Measurements from ENCODE around the gene FEM1B.

- no peak for TF ChIP-seq POLR2A (IDR thresholded peaks at IDR 0.05; ENCODE audit: control extremely low read depth in 1 of 2, low read depth in 2 of 2, low read length in 2 of 2)
- TF ChIP-seq USF2 (IDR thresholded peaks at IDR 0.05; ENCODE audit: low read length): no peak
- TF ChIP-seq MAFK (IDR thresholded peaks at IDR 0.05; ENCODE audit: low read depth, low read length): no peak
- no peak for TF ChIP-seq CTCF (IDR thresholded peaks at IDR 0.05; ENCODE audit: control extremely low read depth in 1 of 3, insufficient read depth in 1 of 3, low read depth in 1 of 3, low read length in 3 of 3)
- TF ChIP-seq CBX8 (IDR thresholded peaks at IDR 0.05; ENCODE audit: borderline replicate concordance, low read depth, low read length): no peak
- no peak for TF ChIP-seq CEBPB (IDR thresholded peaks at IDR 0.05; ENCODE audit: low read depth, low read length)
- no peak for TF ChIP-seq EZH2 (IDR thresholded peaks at IDR 0.05; ENCODE audit: low read depth, low read length, severe bottlenecking)
- no peak for TF ChIP-seq SP1 (IDR thresholded peaks at IDR 0.05; ENCODE audit: low read depth, low read length)
- no peak for TF ChIP-seq TBP (IDR thresholded peaks at IDR 0.05; ENCODE audit: low read depth, low read length)
- TF ChIP-seq JUN (IDR thresholded peaks at IDR 0.05; ENCODE audit: low read depth, low read length): no peak
- TF ChIP-seq BCL11A (IDR thresholded peaks at IDR 0.05; ENCODE audit: low read depth in 2 of 2, low read length in 2 of 2): no peak
Observed at GRCh38 chr15:68239025-68239424, 38.5 kb upstream of the FEM1B start.

All from H1 (cell line).